NCI-H510A (cell line): ENCODE data around the gene P2RX4.
"Not testable (repeated sequence)": the region's sequence is repeated elsewhere in the genome, so short reads cannot be mapped to it uniquely, and the experiment has no call there.

Experiments used
- DNase-seq: peaks from one replicate; lab custom pipeline; 2025; lab: John Stamatoyannopoulos, UW

P2RX4 gene

DNA sequence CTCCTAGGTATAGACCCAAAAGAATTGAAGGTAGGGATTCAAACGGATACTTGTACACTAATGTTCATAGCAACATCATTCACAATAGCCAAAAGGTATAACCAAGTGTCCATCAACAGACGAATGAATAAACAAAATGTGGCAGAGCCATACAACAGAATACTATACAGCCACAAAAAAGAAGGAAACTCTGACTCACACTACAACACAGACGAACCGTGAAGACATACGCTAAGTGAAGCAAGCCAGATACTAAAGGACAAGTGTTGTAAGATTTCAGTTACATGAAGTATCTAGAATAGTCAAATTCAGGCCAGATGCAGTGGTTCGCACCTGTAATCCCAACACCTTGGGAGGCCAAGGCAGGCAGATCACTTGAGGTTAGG lies 67.4 kb downstream of the P2RX4 start:
- DNase-seq = no peak

DNA sequence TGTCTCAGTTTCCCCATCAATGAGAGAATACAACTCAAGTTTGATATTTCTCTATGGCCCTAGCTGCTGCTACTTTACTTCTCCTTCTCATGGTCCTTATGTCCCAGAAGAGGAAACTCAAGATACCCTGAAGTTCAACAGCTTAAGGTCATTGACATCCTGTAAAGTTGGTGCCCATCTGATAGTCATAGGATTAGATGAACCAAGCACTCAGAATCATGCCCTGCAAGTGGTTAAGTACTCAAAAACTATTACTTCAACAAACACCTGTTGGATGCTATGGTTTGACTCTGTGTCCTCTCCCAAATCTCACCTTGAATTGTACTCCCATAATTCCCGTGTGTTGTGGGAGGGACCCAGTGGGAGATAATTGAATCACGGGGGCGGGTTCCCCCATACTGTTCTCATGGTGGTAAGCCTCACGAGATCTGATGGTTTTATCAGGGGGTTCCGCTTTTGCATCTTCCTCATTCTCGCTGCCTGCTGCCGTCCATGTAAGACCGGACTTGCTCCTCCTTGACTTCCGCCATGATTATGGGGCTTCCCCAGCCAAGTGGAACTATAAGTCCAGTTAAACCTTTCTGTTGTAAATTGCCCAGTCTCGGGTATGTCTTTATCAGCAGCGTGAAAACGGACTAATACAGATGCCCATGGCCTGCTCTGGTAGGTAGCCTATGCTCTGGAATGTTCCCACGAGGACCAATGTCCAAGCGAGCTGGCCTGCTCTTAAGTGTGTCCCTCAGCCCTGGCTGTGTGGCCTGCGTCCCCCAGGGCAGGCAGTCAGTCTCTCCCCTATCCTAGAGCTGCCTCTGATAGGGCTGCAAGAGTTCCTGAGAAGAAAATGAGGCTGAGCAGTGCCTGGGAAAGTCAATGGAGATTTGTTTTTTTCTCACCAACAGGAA lies 68.5 kb downstream of the P2RX4 start:
- no peak for DNase-seq

DNA sequence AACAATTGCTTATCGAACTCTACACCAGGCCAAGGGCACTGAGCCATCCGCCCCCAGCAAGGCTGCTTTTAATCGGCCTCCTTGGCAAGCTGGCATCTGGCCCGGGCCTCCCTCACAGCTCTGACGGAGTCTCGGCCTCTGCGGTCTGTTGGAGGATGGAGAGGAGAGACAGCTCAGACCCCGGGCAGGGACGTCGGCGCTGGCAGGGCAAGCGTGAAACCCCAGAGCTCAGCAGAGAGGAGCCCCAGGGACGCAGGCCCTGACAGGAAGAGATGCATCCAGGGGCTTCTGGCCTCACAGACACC lies 69.1 kb downstream of the P2RX4 start:
- no peak for DNase-seq

DNA sequence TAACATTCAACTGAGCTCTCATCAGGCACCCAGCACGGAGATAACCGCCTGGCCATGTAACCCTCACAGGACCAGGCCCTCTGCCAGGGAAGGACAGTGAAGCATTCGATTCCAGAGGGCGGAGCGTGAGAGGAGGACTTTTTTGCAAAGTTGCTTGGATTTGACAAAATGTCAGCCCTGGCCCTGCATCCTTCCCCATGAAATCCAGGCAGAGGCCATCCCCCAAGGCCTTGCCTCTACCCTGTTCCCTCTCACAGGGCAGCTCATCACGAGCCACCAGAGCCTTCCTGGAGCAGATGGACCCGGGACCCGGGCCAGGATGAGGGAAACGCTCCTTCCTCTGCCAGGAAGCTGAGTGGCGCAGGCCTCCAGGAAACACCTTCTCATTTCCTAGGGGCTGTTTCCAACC lies 69.6 kb downstream of the P2RX4 start:
- no peak for DNase-seq

DNA sequence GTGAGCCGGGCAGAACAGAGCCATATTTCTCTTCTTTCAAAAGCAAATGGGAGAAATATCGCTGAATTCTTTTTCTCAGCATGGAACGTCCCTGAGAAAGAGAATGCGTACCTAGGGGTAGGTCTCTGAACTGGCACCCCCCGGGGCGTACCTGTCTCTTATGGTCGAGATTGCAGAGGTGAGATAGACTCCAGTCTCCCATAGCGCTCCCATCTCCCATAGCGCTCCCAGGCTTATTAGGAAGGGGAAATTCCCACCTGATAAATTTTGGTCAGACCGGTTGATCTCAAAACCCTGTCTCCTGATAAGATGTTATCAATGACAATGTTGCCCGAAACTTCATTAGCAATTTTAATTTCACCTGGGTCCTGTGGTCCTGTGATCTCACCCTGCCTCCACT lies 70.6 kb downstream of the P2RX4 start:
- DNase-seq = not testable (repeated sequence)

DNA sequence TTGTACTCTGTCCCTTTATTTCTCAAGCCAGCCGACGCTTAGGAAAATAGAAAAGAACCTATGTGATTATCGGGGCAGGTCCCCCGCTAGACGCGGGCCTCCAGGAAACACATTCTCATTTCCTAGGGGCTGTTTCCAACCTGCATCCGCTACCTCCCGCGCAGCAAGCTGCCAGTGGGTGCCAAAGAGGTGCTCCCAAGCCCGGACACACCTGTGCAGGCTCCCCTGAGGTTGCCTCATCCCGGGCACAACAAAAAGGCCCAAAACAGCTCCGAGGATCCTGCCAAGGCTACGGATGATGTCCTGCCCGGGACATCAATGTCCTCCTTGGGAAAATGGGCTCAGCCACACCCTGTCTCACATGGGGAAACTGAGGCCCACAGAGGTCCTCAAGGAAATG lies 71.2 kb downstream of the P2RX4 start:
- not testable (repeated sequence) for DNase-seq

DNA sequence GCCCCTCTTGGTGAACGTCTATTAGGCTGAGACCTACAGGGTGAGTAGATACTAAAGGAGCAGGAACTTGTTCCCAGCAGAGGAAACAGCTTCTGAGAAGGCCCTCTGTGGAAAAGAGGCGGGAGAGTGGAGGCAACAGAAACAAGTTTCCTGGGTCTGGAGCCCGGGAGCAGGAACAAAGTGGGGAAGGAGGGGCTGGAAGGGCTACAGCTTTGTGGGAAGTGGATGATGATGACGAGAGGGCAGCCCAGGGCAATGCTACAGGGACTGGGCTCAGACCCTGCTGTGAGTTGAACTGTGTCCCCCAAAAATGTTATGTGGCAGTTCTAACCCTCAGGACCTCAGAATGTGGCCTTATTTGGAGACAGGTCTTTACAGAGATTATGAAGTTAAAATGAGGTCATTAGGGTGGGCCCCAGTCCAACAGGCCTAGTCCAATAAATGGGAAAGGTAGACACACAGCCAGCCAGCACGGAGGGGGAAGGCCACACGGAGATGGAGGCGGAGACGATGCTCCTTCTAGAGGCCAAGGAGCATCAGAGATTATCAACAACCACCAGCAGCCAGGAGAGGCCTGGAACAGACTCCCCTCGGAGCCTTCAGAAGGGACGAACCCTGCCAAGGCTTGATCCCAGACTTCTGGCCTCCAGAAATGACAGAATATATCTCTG lies 72.3 kb downstream of the P2RX4 start:
- no peak for DNase-seq

DNA sequence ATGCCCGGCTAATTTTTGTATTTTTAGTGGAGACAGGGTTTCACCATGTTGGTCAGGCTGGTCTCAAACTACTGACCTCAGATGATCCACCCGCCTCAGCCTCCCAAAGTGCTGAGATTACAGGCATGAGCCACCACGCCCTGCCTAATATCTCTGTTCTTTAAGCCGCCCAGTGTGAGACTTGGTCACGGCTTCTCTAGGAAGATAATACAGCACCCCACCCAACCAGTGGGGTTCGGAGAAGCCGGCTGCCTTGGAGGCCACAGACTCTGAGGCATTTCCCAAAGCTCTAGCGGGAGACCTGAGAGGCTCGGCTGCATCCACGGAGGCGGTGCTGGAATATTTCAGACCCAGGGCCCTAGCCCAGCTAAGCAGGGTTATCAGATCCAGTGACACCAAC lies 73.0 kb downstream of the P2RX4 start:
- DNase-seq = not testable (repeated sequence)

DNA sequence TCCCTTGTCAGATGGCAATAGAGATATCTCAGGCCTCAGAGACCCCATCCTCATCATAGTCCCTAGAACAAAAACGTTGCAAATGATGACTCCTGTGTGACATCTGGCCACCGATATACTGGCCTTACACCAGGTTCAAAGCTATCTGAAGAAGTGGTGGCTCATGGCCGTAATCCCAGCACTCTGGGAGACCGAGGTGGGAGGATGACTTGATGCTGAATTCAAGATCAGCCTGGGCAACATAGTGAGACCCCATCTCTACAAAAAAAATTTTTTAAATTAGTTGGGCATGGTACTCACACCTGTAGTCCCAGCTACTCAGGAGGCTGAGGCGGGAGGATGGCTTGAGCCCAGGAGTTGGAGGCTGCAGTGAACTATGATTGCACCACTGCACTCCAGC lies 73.5 kb downstream of the P2RX4 start:
- DNase-seq = no peak
